T-helper 9 cell (primary cell): ENCODE data around the gene SPOP.
"Not testable (repeated sequence)": the region's sequence is repeated elsewhere in the genome, so short reads cannot be mapped to it uniquely, and the experiment has no call there.

Experiments
- DNase-seq: peaks from one replicate; pipeline ENCODE4 v3.0.0-alpha.2; 2020

The SPOP gene

DNA sequence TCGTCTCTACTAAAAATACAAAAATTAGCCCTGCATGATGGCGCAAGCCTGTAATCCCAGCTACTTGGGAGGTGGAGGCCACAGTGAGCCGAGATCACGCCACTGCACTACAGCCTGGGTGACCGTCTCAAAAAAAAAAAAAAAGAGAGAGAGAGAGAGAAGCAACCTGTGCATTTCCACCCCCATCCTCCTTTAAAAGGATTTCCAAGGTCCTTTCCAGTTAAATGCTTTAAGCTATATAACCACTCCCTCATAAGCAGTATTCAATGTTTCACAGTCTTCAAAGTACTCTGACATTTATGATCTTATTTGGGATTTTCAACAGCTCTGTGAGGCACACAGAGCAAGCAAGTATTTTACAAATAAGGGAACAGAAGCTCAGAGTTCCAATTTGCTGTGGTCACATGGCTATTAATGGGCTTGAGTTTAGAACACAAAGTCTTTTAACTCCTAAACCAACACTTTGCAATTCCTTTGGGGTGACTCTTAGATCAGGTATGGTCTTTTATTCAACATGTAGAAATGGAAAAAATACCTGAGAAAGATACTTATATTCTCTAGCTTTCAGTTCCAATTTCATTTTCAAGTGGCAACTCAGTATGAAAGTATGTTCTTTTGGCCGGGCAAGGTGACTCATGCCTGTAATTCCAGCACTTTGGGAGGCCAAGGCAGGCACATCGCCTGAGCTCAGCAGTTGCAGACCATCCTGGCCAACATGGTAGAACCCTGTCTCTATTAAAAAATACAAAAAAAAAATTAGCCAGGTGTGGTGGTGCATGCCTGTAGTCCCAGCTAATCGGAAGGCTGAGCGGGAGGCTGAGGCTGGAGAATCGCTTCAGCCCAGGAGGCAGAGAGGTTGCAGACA lies 31.3 kb downstream of the SPOP start:
- DNase-seq, result no peak

DNA sequence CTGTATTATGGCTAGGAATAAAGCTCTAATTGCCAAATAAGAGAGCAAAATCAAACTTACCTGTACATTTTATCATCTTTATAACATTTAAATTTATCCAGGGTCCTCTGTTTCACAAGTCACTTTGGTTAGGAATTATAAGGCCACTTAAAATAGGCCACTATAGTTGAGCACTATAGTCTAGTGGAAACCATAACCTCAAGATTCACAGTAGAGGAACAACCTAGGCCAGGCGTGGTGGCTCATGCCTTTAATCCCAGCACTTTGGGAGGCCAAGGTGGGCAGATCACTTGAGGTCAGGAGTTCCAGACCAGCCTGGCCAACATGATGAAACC lies 31.9 kb downstream of the SPOP start:
- not testable (repeated sequence) for DNase-seq

DNA sequence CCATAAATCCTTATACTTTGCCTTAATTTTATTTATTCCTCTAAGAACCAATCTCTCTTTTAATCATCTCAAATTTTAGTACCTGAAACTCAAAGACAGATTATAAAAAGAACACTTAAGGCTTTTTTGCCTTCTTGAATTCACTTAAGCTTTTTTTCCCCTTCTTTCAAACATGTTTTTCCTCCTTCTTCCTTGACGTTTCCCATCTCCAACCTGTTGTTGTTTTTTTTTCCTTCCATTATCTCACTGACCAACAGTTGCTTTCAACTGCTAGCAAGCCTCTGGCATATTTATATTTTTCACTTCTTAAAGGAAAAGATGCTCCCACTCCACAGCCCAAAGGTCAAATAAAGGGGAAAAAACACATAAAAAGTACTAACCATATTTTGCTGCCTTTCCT lies 32.2 kb downstream of the SPOP start:
- DNase-seq, result no peak

DNA sequence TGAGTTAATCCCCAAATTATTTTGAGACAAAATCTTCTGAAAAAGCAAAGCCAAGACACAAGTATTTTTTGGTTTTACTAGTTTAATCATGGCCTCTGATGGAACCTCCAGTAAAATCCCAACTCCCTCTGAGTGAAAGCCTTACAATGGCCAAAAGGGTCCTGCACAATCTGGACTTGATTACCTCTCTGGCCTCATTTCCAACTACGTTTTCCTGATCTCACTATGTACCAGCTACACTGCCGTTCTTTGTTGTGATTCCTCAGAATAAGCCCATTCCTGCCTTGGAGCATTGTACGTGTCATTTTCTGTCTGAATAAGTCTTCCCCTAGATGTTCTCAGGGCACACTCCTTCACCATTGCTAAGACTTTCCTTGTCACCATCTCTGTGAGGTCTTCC lies 37.3 kb downstream of the SPOP start:
- no peak for DNase-seq

DNA sequence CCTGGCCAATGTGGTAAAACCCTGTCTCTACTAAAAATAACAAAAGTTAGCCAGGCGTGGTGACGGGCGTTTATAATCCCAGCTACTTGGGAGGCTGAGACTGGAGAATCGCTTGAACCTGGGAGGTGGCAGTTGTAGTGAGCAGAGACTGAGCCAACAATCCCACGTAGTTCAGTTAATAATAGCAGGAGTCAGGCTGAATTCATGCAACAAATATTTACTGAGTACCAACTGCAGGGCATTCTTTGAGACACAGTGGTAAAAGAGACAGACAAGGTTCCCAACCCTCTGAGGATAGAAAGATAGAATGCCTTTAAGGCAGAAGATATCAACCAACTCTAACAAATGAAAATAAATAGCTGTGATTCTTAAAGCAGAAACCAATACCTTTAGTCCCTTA lies 39.1 kb downstream of the SPOP start:
- no peak for DNase-seq

DNA sequence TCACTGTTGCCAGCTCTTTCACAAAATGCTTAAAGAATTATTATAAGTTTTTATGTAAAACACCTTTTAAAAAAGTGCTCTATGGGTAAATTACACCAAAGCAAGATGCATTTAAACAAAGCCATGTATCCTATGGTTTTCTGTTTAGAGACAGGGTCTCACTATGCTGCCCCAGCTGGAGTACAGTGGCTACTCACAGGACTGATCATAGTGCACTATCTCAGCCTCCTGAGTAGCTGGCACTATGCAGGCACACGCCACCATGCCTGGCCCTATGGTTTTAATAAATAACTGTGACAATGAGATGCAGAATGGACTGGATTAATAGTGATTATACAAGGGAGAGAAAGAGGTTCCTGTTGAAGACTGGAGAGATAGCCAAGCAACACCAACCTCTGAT lies 40.2 kb downstream of the SPOP start:
- DNase-seq, result no peak

DNA sequence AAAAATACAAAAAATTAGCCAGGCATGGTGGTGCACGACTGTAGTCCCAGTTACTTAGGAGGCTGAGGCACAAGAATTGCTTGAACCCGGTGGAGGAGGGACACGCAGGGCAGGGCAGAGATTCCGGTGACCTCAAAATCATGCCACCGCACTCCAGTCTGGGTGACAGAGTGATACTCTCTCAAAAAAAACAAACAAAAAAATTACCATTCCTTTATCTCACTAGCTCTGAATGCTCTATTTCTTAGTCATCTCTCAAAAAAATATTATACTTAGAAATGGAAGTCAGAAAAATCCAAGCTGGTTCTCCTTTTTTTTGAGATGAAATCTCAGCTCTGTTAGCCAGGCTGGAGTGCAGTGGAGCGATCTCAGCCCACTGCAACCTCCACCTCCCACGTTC lies 40.8 kb downstream of the SPOP start:
- DNase-seq, result no peak

DNA sequence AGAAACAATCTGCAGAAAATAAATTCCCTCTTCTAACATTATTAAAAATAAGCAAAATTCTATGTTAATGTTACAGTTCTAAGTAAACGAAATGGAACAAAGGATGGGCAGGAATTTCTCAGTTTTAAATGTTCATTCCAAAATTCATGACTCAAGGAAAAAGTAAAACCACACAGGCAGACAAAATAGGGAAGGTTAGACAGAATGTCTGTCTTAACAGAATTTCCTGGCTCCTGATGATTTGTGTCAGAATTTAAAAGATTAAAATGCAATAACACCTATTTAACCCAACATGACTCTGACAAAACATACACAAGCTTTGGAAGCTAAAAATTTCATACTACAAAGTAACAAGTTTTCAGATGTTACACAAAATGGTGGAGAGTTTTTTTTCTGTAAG lies 42.8 kb downstream of the SPOP start:
- DNase-seq, result no peak

DNA sequence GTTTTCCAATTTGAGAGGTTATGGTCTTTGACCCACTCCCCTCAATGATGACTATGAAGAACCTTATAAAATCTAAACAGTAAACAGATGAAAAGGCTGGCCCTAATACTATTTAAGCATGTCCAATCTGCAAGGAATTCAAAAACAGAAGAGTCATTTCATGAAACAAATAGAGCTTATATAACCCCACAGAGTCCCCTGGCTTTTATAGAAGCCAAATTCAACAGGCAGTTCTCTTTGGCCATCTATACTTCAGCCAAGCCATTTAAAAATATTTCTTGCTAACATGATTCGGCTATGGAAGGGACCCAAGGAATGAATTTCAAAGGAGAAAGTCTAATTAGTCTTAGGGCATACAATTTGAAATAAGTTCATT lies 43.4 kb downstream of the SPOP start:
- DNase-seq, result no peak

DNA sequence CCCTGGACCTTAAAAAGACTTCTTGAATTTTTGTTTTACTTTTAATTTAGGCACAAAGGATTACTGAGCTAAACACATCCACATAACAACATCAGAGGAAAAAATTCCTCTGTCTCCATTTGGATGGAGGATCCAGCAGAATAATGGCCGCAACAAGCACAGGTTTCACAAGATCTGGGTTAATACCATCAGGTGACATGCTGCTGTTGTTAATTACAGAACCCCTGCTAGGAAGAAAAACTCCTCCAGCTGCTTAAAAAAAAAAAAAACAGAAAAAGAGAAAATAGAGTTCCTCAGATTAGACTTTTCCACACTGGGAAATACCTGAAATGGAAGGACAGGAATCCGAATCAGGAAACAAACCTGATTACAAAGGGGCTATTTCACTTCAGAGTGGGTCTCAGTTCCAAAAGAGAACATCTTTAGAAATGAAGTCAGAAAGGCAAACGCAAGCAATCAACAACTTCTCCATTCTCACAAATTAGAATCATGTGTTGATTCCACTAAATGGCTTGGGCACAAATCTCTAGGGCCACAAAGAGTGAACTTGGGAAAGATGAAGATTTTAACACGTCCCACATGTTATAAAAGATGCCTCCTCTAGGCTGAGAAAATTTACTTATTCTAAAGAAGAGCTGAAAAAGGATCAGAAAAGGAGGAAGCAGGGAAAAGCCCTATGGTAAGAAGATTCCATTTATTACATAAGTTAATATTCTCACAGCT lies 44.0 kb downstream of the SPOP start:
- no peak for DNase-seq

DNA sequence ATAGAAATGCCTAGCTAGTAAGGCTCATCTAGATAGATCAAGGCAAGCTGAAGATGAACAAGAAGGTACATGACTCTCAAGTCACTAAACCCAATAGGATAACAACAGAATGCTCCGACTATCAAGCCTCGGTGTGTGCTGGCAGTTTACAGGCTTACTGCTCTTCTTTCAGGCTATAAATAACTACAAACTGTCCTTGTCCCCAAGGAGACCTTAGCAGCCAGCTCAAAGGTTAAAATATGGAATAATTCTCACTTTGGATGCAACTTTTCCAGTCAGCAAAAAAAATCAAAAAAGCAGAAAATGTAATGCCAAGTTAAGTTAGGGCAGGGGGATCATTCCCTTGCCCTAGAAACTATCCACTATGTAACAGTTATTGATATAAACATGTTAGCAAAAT lies 44.6 kb downstream of the SPOP start:
- no peak for DNase-seq

DNA sequence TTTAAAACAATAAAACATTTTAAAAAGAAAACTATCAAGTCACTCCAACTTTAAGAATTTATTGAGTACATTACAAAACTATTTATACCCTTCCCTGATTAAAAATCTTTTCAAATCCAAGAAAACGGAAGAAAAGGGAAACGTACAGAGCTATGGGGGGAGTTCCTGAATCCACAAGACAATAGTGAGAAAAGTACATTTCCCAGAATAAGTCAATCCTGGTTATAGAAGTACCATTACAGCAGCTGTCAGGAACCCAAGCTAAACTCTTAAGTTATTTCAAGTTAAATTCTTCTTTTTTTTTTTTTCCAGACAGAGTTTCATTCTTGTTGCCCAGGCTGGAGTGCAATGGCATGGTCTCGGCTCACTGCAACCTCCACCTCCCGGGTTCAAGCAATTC lies 45.7 kb downstream of the SPOP start:
- no peak for DNase-seq

DNA sequence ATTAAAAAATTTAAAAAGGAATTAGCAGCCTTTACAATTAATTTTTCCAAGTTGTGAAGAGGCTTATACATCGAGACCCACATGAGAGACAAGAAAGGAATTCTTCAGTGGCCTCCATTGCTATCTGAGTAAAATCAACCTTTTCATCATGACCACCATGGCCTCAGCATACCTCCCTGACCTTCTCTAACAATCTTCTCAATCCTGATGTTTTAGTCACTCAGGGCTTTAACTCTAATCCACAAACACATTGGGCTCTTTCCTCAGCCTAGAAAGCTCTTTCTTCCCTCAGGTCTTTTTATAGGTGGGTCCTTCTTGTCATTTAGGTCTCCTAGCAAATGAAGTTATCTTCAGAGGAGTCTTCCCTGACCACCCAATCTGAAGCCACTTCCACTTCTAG lies 46.4 kb downstream of the SPOP start:
- no peak for DNase-seq

DNA sequence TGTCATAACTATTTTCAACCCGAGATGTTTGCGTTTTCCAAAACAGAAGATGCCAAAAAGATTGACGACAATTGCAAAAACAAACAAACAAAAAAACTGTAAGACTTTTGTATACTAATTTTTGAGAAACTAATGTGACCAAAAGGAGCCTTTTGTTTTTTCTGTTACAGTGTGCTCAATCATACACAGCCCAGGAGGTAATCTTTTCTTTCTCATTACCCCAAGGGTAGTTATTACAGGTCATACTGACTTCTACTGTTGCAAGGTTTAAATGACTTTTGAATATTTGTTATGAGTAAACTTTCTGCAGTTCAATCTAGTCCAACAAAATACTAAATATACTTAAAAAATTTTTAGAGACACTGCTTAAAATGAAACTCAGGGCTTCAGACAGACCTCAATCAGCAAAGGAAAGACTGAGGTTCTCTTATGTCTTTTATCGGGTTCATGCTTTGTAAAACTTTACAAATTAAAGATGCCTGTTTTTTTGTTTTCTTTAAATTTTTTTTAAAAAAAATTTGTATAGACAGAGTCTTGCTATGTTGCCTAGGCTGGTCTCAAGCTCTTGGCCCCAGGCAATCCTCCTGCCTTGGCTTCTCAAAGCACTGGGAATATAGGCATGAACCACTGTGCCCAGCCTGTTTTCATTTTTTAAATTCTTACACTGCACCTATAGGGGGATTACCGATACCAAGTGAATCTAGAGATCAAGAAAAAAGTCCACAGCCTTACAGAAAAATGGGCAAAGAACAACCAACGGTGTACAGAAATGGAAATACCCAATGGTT lies 47.6 kb downstream of the SPOP start:
- DNase-seq, result no peak

DNA sequence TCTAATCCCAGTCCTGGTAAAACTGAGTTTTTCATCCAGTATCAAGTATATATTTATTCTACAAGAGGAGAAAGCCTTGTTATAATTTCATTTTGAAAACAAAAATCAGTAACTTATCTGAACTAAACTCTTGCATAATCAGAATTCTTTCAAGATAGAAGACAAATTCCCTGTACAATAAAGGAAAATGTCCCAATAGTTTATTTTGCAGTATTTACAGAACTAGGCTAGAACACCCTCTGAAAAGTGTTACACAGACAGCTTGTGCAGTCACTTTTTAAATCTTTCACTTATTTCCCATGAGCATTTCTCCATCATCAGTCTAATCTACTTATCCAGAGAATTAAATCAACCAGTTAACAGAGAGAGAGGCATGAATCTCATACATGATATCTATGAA lies 48.5 kb downstream of the SPOP start:
- no peak for DNase-seq

DNA sequence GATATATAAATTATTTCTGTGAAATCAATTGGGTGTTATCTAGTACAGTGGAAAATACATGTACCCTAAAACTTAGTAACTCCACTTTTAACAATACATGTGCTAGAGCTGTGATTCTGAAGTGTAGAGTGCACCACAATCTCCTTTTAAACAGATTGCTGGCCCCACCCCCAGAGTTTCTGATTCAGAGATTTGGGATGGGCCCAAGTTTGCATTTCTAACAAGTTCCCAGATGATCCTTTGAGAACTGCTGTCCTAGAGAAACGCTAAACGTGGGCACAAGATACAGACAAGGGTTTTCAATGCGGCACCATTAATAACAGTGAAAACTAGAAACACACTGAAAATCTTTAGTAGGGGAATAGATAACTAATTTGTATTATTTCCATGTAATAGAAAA lies 53.0 kb downstream of the SPOP start:
- DNase-seq, result no peak

DNA sequence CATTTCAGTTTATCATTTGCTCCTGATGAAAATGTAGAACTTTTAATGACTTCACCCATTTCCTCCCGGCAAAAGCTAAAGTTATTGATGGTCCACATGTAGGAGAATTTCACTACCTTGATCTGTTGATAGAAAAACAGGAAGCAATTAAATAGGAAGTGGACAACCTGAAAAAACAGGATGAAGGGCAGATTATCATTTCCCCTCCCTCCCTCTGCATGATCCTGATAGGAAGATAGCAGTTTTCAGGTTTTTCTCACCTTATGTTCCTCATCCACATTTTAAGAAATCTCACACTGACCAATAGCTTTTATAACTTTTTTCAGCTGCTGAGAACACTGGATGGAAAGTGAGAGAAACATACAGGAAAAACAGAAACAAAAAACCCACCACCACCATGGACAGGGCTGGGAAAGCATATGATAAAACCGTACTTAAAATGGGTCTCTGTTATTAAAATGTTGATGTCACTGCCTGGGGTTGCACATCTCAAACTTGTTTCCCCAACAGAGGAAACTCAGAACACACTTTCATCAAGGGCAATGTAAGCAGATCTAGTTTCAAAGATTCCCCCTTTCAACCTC lies 55.9 kb downstream of the SPOP start:
- no peak for DNase-seq

DNA sequence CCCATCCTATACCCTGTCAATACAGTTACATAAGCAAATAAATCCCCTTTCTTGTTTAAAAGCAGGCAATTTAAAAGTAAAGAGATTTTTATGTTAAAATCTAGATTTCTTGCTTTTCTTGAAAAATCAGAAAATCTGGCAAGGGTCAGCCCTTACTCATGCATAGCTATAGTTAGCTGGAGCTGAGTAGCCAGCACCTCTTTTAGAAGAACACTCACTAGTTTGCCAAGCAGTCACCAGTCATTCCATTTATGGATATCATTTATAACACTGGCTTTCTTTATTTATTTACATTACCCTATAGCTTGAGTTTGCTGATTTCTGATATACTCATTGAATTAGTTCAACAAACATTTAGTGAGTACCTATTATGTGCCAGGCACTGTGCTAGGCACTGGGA lies 56.5 kb downstream of the SPOP start:
- DNase-seq, result no peak

DNA sequence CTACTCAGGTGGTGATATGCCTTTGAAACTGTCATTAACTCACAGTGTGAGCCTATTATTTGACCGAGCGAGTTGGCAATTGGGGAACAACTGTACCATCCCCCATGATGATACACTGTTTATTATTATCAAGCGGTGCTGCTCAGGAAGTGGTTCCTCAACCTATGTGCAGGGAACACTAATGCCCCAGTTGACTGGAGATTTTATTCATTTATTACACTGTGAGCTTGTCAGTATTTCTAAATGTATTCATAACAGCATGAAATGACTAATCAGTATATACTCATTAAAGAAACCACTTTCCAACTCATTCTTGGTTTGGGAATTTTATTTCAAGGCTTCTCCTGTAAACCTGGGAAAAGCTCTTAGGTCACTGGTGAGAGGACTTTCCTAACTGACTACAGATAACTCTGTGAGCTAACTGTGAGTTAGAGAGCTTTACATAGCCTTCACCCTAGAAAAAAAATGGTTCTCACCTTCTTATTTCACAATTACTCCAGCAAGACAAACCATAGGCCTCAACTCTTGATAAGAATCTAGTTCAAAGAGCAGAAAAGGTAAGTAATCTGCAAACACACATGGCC lies 59.8 kb downstream of the SPOP start:
- DNase-seq, result no peak

DNA sequence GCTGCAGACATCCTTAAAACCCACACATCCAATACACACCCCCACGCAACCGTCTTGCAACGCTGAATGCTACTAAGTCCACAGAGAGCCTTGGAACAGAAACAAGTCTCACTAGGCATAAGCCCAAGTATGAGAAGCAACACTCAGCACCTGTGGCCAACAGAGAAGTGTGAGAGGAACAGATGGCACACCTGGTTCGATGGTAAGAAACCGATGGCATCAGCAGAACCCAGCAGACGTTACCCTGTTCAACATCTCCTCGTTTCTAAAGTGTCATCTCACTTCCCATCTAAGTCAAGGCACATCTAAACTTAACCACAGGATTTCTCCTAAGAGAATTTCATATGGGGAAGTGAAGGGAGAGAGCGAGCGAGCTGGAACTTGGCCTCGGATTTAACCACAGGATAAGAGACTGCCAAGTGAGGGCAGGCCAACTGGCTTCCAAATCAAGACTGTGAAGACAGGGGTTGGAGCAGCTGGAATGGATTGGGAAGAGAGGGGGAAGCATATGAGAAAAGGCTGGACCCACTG lies 61.2 kb downstream of the SPOP start:
- no peak for DNase-seq

DNA sequence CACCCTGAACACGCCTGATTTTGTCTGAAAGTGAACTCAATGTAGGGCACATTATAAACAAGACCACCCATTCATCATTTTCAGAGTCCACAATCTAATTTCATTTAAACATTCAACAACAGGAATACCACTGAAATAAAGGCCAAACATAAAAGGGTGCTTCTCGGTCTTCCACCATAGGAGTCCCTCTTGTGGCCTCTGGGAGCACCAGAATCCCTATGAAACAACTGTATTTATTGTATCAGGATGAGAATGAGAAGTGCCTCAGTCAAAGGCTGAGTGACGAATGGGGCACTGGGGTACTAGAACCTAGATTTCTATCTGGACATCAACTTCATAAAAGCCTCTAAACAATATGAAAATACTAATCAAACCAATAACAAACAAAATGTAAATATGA lies 61.8 kb downstream of the SPOP start:
- no peak for DNase-seq

DNA sequence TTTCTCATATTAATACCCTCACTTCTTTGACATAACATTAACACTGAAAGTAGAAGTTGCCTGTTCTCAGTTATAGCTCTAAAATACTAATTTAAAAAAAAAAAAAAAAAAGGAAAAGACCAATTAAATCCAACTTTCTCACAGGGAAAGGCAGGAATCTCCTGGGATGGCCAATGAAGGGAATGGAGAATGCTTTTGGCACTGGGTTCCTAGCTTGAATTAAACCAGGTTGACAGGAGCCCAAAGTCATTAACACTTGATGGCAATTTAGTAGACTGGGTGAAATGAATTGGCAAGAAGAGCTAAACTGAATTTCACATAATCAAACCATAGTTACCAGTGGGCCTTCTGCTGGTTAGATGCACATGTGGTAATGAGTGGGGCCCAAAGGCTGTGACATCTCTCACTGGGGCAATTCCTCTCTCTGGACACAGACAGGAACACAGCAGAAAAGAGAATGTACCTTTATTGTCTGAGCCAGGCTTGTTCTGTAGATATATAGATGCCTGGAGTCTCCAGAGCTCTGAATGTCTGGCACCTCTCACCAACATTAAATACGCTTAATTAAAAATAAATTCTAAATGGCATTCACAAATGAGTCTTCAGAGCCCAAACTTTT lies 64.6 kb downstream of the SPOP start:
- DNase-seq, result no peak
